NCI-H460 (cell line): ENCODE data around the gene FAT3. TPM values are rescaled to one million over a fixed set of nuclear protein-coding genes. Genes with fewer than 3 reads are reported as not detected.

ENCODE experiments used
- DNase-seq: peaks from one replicate; pipeline ENCODE4 v3.0.0-alpha.2; 2016; ENCODE audit warnings: low read depth; ENCODE audit errors: extremely low read depth
- polyA plus RNA-seq: library from polyadenylated mRNA; depleted of rRNA; stranded (reverse); fragments of >200 nt; gene quantifications from 2 replicates; pipeline ENCODE4 v1.2.3, GENCODE V29; 2014; cell fraction: nucleus; rRNA removed
- total RNA-seq: library from RNA; depleted of rRNA; stranded (reverse); fragments of >200 nt; shearing (Covaris generic); gene quantifications from 2 replicates; pipeline ENCODE4 v1.2.3, GENCODE V29; 2014; rRNA removed

Gene FAT3
- not detected in 2 replicates for total RNA-seq
- polyA plus RNA-seq = not detected in 2 replicates

DNA sequence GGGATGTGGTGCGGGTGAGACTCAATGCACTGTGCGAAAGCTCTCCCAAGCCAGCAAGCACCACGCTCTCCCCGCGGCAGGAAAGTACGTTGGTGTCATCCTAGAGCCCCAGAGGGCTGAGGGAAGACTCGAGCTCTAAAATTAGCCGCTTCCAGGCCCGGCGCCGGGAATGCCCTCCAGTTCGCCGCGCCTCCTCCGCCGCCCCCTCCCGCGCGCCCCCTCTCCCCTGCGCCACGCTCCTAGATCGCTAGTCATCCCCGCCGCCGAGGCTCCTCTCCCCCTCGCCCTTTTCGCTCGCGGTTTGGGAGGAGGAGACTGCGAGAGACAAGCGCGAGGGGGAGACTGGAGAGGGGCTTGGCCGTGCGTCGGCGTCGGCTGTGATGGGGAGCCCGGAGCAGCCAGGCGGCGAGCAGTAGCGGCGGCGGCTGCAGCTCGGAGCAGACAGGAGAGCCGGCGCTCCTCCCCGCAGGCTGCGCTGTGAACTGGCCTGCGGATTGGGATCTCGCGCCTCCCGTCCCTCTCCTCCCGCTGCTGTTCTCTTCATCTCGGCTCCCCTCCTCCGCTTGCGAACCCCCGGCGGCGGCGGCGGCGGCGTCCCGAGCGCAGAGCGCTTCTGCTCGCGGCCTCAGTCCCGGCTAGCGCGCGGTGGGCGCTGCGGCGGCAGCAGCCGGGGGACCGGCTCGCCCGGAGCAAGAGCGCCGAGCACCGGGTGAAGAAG, at the start of gene FAT3:
Gene FAT3 (plus strand): TSS at position 412 of the 718 bp plus-strand sequence. CDS start 127,295 bp downstream, outside the sequence.
- no peak for DNase-seq

DNA sequence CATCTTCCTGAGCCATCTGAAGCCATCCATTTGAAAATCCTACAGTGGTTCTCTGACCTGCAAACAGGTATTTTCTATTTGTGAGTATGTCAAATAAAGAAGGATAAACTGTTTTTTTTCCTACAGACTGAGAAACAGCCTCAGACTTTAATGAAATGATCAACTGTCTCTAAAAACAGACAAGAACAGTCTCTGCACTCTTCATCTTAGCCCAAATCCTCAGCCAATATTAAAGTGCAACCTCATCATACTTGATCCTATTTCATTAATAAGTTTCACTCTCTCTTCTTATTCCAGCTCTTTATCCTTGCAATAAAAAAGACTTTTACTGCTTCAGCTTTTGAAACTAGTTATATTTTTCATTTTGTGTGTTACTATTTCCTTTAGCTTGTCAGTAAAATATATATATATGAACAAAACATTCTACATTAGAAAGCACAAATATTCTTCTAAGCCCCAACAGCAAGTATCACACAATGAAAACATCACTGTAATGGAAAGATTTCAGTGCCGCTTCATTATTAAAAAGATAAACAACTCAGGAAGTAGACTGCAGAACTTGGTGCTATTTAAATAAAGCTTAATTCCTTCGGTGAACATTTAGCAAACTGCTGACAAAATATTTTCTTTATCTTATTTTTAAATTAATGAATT, 45.5 kb upstream of the FAT3 start:
- DNase-seq = no peak

DNA sequence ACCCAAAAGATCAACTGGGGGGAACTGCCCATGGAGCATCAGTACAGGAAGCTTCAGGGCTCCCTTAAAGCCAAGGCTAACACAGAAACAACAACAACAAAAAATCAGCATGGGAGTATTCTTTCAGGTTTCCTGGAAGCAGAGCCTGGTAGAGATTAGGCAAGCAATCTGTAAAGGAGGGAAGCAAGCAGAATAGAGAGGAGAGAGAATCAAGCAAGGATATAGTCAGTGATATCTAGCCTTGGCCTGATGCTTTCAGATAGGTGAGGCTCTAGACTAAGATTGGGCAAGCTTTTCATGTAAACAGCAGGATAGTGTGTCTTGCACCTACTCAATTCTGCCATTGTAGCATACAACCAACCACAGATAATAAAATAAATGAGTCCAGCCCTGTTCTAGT, 44.4 kb upstream of the FAT3 start:
- DNase-seq = no peak

DNA sequence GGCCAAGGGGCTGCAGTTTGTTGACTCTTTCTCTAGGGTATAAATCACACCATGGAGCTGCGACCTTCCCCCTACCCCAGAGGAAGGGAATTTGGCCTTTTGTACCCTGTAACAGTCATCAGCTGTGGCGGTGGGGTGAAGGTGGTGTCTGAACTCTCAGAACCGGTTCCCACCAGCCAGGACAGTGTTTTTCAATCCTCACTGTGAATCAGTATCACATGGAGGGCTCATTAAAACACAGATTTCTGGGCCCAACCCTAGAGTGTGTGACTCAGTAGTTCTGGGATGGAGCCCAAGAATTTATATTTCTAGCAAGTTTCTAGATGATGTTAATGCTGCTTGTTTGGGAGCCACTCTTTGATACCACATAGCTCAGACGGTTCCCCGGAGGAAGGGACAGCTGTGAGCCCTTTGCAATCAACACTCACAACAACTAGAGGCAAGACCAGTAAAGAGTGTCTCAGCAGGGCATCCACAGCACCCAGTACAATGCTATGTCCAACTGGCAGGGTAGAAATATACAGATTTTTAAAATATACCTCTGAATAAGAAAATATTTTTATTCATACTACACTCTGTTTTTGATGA, 43.9 kb upstream of the FAT3 start:
- DNase-seq = no peak

DNA sequence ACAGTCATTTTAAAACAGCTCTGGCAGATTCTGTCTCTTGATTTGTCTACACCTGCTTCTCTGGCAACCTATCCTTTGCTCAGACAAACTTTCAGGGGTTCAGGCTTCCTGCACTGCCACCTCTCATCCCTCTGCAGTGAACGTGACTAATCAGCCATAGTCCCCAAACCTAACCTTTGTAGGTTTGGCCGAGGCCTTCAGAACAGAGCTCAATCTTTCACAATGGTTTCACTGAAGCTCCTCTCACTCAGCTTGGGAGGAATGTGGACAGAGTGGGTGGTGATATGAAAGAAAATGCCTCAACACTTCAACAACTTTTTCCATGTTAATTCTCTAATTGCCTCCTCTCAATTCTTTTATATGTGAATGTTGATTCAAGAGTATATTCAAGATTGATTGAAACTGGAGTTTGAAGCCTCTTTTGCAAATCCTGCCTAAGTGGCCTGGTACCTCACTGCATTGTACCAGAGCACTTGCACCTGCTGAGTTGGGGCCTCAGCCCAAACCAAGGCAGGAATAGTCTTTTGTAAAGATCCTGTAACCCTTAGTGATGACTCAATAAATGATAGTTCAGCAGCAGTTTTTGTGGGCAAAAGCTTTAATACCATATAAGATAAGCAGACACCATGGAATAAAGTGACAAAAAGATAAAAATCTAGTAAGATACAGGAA, 33.9 kb upstream of the FAT3 start:
- no peak for DNase-seq

DNA sequence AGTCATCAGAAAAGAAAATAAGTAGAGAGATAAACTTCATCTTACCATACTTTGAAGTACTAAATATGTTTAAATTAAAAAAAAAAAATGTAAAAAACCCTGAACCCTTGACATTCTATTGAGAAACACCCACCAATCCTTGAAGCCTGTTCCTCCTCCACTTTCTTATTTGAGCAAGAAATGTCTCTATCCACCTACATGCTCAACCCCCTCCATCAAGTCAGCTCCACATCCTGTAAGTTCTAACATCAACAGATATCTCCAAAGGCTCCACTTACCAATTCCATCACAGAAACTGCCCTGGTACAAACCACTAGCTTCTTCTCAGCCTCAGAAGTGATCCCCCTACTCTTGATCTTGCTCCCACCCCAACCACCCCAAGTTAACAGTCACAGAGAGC, 32.5 kb upstream of the FAT3 start:
- DNase-seq = no peak

DNA sequence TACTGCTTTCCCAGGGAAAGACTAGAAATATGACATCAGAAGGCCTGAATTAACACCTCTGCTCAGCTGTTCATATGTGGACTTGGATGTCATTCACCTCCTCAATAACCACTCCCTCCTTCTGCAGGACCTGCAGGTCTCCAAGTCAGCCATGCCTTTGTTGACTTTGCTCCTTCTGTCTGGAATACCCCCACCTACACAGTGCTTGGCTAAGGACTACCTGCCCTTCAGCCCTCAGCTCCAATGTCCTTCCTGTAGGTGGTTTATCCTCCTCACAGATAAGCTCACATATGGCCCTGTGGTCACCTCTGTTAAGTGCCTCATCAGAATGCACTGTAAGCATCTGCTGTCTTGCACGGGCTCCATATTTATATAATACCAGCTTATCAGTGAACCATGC, 26.4 kb upstream of the FAT3 start:
- no peak for DNase-seq

DNA sequence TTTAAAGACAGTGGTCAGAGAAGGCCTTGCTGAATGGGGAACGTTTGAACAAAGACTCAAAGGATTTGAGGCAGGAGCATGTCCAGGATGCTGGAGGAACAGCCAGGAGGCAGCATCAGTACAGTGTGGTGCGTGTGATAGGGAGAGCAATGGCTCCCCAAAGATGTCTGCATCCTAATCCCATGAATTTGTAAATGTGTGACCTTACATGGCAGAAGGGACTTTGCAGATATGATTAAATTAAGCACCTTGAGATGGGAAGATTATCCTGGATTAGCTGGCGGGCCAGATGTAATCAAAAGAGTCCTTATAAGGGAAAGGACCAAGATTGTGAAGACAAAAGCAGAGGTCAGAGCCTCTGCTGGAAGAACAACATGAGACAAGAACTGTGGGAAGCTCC, 24.6 kb upstream of the FAT3 start:
- no peak for DNase-seq

DNA sequence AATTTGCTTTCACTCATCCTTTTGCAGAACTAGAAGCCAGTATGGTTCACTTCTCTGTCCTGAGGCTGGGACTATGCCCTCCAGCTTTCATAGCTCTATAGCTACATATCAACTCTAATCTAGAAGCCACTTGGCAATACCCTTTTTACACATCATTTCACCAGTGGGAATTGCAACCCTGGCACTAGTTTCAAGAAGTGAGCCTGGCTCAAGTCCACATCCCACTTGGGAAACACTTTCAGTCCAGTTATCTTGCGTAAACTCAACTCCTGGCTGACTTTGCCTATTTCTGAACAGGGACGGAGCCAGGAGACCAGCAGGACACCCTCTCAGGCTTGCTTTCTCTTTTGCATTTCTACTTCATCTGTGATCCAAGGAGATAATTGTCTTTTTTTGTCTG, 19.9 kb upstream of the FAT3 start:
- DNase-seq = no peak

DNA sequence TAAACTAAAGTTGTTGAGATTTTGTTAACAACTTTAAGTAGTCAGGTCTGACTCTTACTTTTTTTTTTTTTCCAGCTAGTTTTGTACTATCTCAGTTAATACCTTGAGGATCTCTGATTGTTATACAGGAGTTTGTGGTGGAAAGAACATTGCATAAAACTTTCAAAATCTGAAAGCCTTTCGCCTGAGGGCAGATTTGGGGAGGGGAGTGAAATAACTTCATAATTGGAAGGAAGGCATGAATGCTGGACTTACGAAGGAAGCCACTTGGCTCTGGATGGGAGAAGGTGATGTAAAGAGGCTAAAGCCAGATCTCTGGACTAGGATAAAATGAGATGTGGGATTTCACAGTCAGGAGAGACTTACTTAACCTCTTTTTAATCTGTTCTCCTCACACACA, 18.2 kb upstream of the FAT3 start:
- DNase-seq = no peak

DNA sequence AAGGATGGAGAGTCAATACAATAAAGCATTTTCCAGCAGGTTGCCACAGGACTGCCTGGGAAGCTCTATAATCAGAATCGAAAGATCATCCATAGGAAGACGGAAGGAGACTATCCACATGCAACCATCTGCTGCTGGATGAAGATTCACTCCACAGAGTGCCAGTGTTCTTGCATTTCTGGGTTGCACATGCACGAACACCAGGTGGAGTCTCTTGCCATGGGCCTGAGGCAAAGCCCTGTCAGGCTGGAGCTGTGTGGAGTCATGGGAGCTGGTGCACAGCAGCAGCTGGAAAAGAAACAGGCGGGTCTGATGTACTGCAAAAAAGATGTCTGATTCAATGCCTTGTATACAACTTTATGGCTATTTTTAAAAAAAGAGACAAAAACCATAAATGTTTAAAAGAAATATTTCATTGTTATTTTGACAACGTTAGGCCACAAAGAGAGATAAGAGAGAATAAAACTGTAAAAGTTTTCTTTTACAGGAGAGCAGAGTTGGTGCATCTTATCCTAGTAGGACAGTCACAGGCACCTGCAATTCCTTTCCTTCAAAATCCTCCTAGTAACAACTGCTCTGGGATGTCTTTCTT, 12.9 kb upstream of the FAT3 start:
- no peak for DNase-seq

DNA sequence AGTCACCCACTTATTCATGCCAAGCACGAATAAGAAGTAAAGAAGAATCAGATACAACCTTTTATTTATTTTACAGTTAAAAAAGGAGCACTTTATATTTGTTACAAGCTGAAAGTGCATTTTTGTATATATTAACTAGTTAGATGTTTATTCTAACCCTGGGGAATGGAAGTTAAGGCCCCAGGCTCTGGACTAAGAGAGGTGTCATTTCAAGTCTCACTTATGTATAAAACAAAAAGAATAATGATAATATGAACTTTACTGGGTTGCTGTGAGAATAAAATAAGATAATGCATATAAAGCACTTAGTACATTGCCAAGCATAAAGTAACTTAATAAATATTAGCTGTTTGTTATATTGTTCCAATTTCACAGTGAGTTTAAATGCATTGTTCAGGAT, 12.1 kb upstream of the FAT3 start:
- DNase-seq = no peak

DNA sequence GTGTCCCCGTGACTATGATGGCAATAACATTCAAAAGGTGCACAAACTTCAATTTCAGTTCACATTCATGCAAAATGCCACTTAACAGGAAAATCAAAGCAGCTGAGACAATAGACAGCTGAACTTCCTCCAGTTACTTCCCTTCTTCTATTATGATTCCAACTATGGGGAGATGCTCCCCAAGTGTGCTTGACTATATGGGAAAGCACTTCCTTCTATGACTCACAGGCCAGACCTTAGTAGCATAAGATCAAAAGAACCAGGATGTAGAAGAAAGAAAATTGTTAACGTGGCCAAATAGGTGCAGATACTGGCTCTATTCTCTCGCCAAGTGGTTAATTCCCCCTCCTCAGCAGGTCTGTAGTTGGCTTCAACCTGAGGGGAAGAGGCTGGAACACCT, 7.8 kb upstream of the FAT3 start:
- DNase-seq = no peak

DNA sequence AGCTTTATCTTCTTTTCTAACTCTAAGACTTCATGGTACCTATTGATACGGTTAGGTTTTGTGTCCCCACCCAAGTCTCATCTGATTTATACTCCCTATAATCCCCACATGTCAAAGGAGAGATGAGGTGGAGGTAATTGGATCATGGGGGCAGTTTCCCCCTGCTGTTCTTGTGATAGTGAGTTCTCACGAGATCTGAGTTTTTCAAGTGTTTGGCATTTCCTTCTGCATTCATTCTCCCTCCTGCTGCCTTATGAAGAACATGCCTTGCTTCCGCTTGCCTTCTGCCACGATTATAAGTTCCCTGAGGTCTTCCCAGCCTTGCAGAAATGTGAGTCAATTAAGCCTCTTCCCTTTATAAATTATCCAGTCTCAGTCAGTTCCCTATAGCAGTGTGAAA, 5.1 kb upstream of the FAT3 start:
- no peak for DNase-seq

DNA sequence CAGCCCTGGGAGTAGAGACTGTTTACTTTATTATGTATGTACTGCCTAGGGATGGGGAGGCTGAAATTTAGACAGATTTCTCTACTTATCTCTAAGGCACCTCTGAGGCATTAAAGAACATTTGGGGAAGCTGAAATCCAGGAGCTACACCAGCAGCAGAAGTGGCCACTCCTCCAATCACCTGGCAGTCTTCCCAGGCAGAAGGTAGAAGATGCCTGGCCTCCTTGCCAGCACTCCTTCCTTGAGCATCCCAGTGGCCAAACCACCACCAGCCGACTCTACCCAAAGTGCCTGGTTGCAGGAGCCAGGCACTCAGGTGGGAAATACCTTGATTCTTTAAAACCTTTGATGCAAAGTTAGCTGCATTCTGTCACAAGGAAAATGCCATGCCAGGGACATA, 1.9 kb upstream of the FAT3 start:
- DNase-seq = no peak

DNA sequence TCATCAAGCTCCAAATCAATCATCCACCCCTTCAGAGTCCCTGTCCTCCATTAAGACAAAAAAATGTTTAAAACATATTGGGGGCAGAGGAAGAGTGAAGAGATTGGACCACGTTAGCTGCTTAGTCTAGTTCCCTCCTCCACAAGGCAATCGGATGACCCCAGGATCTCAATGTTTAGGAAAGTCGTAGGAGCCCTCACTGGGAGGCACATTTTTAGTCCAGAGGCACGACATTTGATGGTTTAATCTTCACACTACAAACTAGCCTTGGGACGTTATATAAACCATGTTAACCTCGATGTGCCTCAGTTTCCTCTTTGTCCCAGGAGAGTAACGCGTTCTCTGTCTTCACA, 588 bp upstream of the FAT3 start:
- DNase-seq = no peak

DNA sequence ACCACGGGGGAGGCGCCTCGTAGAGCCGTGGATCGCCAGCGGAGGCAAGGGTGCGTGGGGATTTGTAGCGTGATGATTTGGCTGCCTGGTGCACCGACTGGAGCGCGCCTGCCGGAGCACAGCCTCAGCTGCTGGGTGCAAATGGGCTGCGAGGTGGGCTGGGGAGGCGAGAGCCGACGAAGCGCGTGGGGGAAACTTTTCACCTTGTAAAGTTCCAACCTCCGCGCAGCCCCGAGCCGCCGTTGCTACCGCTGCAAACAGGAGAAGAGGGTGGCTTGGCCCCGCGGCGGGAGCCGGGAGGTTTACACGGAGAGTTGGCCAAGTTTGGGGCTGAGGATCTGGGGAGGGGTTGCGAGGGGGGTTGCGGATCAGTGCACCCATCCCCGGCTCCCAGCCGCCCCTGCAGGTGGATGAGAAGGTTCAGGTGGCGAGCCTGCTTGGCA, 528 bp downstream of the FAT3 start:
- DNase-seq = no peak

DNA sequence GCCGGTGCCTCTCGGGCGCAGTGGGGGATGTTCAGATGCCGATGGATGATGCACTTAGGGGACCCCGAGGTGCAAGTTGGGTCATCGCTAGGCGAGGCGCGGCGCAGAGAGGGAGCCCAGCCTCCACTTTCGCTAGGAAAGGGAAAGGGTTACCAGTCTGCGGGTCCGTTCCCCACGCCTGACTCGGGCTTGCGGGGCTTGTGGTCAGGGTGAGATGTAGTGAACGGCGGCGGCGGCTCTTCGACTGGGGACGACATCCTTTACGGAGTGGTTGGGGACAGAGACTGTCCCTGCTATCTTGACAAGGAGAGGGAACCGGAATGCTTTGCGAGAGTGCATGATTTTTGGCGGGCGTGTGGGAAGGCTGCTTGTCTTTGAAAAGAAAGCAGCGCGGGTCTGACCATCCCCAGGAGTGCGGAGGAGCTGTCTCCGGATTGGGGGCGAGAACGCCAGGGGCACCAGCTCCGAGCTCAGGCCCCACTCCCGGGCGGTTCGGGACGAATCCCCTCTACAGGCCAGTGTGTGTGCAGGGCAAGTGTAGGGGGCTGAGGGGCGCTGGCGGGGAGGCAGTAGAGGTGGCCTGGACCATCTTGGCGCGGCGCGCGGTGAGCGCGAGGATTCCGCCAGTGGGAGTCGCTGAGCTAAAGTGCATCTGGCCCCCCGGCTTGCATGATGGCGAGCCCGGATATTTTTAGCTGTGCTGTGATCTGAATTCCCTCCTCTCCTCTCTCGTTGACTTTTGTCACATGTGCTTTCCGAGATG, 1.1 kb downstream of the FAT3 start:
- DNase-seq = no peak

DNA sequence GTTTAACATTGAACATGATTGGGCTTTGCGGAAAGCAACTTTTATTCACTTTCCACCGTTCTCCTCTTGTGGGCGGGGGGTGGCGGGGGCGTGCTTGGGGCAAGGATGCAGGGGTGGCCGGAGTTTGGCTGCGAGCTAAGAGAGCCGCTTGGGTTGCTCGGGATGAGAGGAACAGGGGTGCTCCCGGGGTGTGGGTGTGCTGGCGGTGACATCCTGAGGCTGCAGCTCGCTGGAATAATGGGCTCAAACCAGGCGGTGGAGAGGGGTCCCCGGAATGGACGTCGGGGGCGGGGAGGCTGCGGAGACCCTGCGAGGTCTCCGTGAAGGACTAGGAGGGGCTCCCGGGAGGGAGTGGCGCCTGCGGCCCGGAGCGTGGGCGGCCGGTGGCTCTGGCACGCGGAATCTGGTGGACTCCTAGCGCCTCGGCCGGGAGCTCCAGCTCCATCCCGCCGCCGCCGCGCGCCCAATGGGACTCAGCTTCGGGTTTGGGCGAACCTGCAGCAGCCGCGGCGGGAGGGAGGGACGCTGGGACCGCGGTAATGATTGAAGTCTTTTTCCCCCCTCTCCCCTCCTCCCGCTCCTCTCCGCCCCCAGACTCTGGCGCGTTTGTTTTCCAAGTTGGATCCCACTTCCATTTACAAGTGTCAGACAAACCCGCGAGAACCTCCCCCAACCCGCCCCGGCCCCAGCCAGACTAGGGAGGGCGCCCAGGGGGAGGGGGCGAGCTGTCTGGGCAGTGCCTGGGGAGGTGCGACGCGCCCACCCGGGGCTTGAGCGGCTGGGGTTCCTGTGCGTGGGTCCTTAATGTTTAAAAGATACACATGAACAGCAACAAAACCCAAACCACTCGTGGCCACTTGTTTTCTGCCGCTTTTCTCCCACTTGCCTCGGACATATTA, 2.0 kb downstream of the FAT3 start:
- DNase-seq = no peak
